Daoy (cell line): ENCODE data around the gene ZNF182. TPM values are rescaled to one million over a fixed set of nuclear protein-coding genes. Genes with fewer than 3 reads are reported as not detected.
A peak's percentile ranks its signal among the peaks of the same experiment; 100 is the strongest.
"Not testable (repeated sequence)": the region's sequence is repeated elsewhere in the genome, so short reads cannot be mapped to it uniquely, and the experiment has no call there.

Experiments
- DNase-seq: peaks from one replicate; pipeline ENCODE4 v3.0.0-alpha.2; 2015; ENCODE audit warnings: low read depth
- total RNA-seq: library from RNA; depleted of rRNA; stranded (reverse); fragments of >200 nt; shearing (Covaris generic); gene quantifications from 2 replicates; pipeline ENCODE4 v1.2.3, GENCODE V29; 2014; rRNA removed

ZNF182 gene
- total RNA-seq = 3.1 and 3.5 TPM in 2 replicates

GRCh38 chrX:48003758-48004457 is at the start of gene ZNF182:
Gene ZNF182 (minus strand): TSS chrX:48003989. CDS start chrX:48002609, 1,380 bp downstream.
- peak; percentile 94 for DNase-seq

GRCh38 chrX:48046846-48047245 is 43.1 kb upstream of the ZNF182 start:
- DNase-seq = no peak

- DNase-seq = peak; percentile 27
Measured at GRCh38 chrX:48045410-48046311, 41.9 kb upstream of the ZNF182 start.

GRCh38 chrX:48043056-48043455 is 39.3 kb upstream of the ZNF182 start:
- no peak for DNase-seq

- no peak for DNase-seq
Measured at GRCh38 chrX:48035891-48036290, 32.1 kb upstream of the ZNF182 start.

GRCh38 chrX:48030641-48031173 is 26.9 kb upstream of the ZNF182 start:
- DNase-seq = not testable (repeated sequence)

- no peak for DNase-seq
Measured at GRCh38 chrX:48030237-48030636, 26.4 kb upstream of the ZNF182 start.

GRCh38 chrX:48028091-48028490 is 24.3 kb upstream of the ZNF182 start:
- DNase-seq = no peak

- not testable (repeated sequence) for DNase-seq
Measured at GRCh38 chrX:48027545-48027944, 23.8 kb upstream of the ZNF182 start.

GRCh38 chrX:48025561-48025960 is 21.8 kb upstream of the ZNF182 start:
- DNase-seq = peak; percentile 41

- no peak for DNase-seq
Measured at GRCh38 chrX:48022738-48023137, 18.9 kb upstream of the ZNF182 start.

GRCh38 chrX:48022100-48022499 is 18.3 kb upstream of the ZNF182 start:
- no peak for DNase-seq

GRCh38 chrX:48021026-48021900 is 17.5 kb upstream of the ZNF182 start:
- DNase-seq = peak; percentile 64

GRCh38 chrX:48020472-48020871 is 16.7 kb upstream of the ZNF182 start:
- DNase-seq = not testable (repeated sequence)

- DNase-seq = not testable (repeated sequence)
Measured at GRCh38 chrX:48019892-48020291, 16.1 kb upstream of the ZNF182 start.

- DNase-seq = not testable (repeated sequence)
Measured at GRCh38 chrX:48016583-48017310, 13.0 kb upstream of the ZNF182 start.

GRCh38 chrX:48009445-48009960 is 5.7 kb upstream of the ZNF182 start:
- not testable (repeated sequence) for DNase-seq

- not testable (repeated sequence) for DNase-seq
Measured at GRCh38 chrX:48006688-48007087, 2.9 kb upstream of the ZNF182 start, which contains the start of gene SPACA5. Gene SPACA5 (plus strand): TSS chrX:48006988. CDS start chrX:48007803, 815 bp downstream.

GRCh38 chrX:48003367-48003757 is 427 bp downstream of the ZNF182 start:
- no peak for DNase-seq

GRCh38 chrX:48002929-48003328 is 860 bp downstream of the ZNF182 start:
- no peak for DNase-seq
